Activated CD4-positive, alpha-beta T cell treated with anti-CD3 and anti-CD28 coated beads, Interleukin-2, Interleukin-4, amounts not matched to agents 100 ng/mL and 50 ng/mL, durations not matched to agents 16 hours and 8 hours (primary cell): Measurements from ENCODE around the gene NELFA.
"Not testable (repeated sequence)": the region's sequence is repeated elsewhere in the genome, so short reads cannot be mapped to it uniquely, and the experiment has no call there.

Experiments
- DNase-seq: peaks from one replicate; pipeline ENCODE4 v3.0.0-alpha.2; 2020; ENCODE audit warnings: low spot score

NELFA gene

GRCh38 chr4:1993718-1994516, 14.9 kb downstream of the NELFA start:
- not testable (repeated sequence) for DNase-seq

- no peak for DNase-seq
Observed at GRCh38 chr4:1993169-1993516, 15.6 kb downstream of the NELFA start.

- no peak for DNase-seq
Observed at GRCh38 chr4:1992468-1993168, 16.2 kb downstream of the NELFA start.

GRCh38 chr4:1991596-1992434, 17.0 kb downstream of the NELFA start:
- no peak for DNase-seq

- no peak for DNase-seq
Observed at GRCh38 chr4:1991087-1991486, 17.7 kb downstream of the NELFA start.

- no peak for DNase-seq
Observed at GRCh38 chr4:1990676-1991075, 18.1 kb downstream of the NELFA start.

- no peak for DNase-seq
Observed at GRCh38 chr4:1990348-1990645, 18.5 kb downstream of the NELFA start.

- DNase-seq = no peak
Observed at GRCh38 chr4:1989533-1990347, 19.0 kb downstream of the NELFA start.

- DNase-seq = no peak
Observed at GRCh38 chr4:1988327-1988724, 20.4 kb downstream of the NELFA start.

- no peak for DNase-seq
Observed at GRCh38 chr4:1987721-1988326, 20.9 kb downstream of the NELFA start.

- DNase-seq = no peak
Observed at GRCh38 chr4:1987296-1987695, 21.5 kb downstream of the NELFA start.

- DNase-seq = no peak
Observed at GRCh38 chr4:1986578-1987210, 22.1 kb downstream of the NELFA start.

- DNase-seq = no peak
Observed at GRCh38 chr4:1985780-1986577, 22.8 kb downstream of the NELFA start.

- DNase-seq = no peak
Observed at GRCh38 chr4:1985294-1985693, 23.5 kb downstream of the NELFA start.

- DNase-seq = no peak
Observed at GRCh38 chr4:1984406-1985191, 24.2 kb downstream of the NELFA start.

GRCh38 chr4:1983846-1984405, 24.8 kb downstream of the NELFA start:
- DNase-seq = no peak

- DNase-seq = no peak
Observed at GRCh38 chr4:1983053-1983845, 25.5 kb downstream of the NELFA start.
